Small intestine (tissue), 7 donors: Measurements from ENCODE around the gene FNDC3B. TPM values are rescaled to one million over a fixed set of nuclear protein-coding genes. Genes with fewer than 3 reads are reported as not detected.

Experiments
- DNase-seq, 2 donors: peaks; one replicate each; pipeline versions ENCODE4 v3.0.0 to v3.0.0-alpha.2; 2013
- FAIRE-seq: peaks from 2 replicates; lab custom pipeline; 2012; peaks lifted over from hg19 to GRCh38; lab: Jason Lieb, UNC
- H3K27ac ChIP-seq, 3 donors: one replicate each; pipeline ENCODE4 v1.5.1; 2013; ENCODE audit warnings: low read length in 2 of 3, mild to moderate bottlenecking in 2 of 3, control low read depth in 1 of 3, inconsistent platforms in 1 of 3, low read depth in 1 of 3, moderate library complexity in 1 of 3
- H3K27me3 ChIP-seq, 3 donors: one replicate each; pipeline ENCODE4 v1.6.1; 2013; ENCODE audit warnings: low read length in 3 of 3, inconsistent platforms in 1 of 3; ENCODE audit not compliant: control insufficient read depth in 3 of 3, insufficient read depth in 3 of 3
- H3K36me3 ChIP-seq, 3 donors: one replicate each; pipeline ENCODE4 v1.6.1; 2013; ENCODE audit warnings: low read length in 3 of 3, inconsistent platforms in 1 of 3, low read depth in 1 of 3, mild to moderate bottlenecking in 1 of 3, moderate library complexity in 1 of 3; ENCODE audit not compliant: control insufficient read depth in 3 of 3, insufficient read depth in 2 of 3
- H3K4me1 ChIP-seq, 3 donors: one replicate each; pipeline ENCODE4 v1.6.1; 2013; ENCODE audit warnings: low read length in 2 of 3, inconsistent platforms in 1 of 3, low read depth in 1 of 3, mild to moderate bottlenecking in 1 of 3, moderate library complexity in 1 of 3; ENCODE audit not compliant: control insufficient read depth in 3 of 3, insufficient read depth in 2 of 3
- H3K4me3 ChIP-seq, 3 donors: one replicate each; pipeline ENCODE4 v1.5.1; 2013; ENCODE audit warnings: low read length in 3 of 3, control low read depth in 1 of 3, inconsistent platforms in 1 of 3, low read depth in 1 of 3, mild to moderate bottlenecking in 1 of 3, moderate library complexity in 1 of 3
- H3K9me3 ChIP-seq, 2 donors: one replicate each; pipeline ENCODE4 v1.6.1; 2013; ENCODE audit warnings: low read depth in 1 of 2, low read length in 1 of 2; ENCODE audit not compliant: control insufficient read depth in 2 of 2, insufficient read depth in 1 of 2
- WGBS, 3 donors: extraction: QIAGEN DNeasy Blood & Tissue Kit; methylation state at CpG; one replicate each; pipeline ENCODE4 v1.1.7; 2013; 5-methylcytosine and 5-hydroxymethylcytosine counted together
- polyA plus RNA-seq, 4 donors: library from polyadenylated mRNA; stranded (reverse) in 3 of 4; unstranded in 1 of 4; fragments of 200-250 nt in 3 of 4; fragments of 120-200 nt in 1 of 4; gene quantifications; one replicate each; pipeline versions ENCODE4 v1.2.1 to v1.2.3, GENCODE V29; 2013
- donor health status: healthy with polysubstance abuse.
- donor health status: control.
- donor health status: control.
- donor health status: Bipolar disorder and iron deficiency.
- donor health status: healthy.

FNDC3B gene
- polyA plus RNA-seq, 4 donors: 6.0 to 24.7 (median 10.1) TPM

DNA sequence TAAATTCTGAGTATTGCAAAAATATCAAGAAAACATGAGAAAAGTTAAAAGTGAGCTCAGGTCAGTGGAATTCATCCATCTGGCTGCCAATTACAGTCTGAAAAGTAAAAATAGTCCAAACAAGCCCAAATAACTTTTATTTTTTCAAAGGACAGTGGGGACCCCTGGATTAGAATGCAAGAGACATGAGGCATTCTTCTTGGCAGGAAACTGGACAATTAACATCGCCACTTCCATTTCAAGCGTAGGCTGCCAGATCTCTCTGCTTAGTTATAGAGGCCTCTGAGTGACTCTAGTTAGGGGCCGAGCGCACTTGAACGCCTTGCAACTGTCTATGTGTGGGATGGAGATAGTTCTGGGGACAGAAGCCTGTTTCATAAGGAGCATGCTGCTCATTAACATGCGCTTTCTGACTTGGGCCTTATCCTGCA is 219.7 kb downstream of the FNDC3B start:
- Histone ChIP-seq H3K36me3 (peaks cover 2 to 30% (median 5%) of the 10 kb centered on the region in 3 donors), H3K27ac (peak overlapping the region in 2 of 3 donors; percentile 30 to 53), H3K4me3 (no peak overlapping the region), H3K9me3 (no peaks in the 10 kb centered on the region), H3K27me3 (no peaks in the 10 kb centered on the region), H3K4me1 (peaks cover 0 to 3% (median 3%) of the 10 kb centered on the region in 3 donors)
- FAIRE-seq (no peak), DNase-seq (no peak)
- 67 to 93% (median 87%) methylated on average over 6 of the region's 6 CpGs for WGBS, 3 donors

DNA sequence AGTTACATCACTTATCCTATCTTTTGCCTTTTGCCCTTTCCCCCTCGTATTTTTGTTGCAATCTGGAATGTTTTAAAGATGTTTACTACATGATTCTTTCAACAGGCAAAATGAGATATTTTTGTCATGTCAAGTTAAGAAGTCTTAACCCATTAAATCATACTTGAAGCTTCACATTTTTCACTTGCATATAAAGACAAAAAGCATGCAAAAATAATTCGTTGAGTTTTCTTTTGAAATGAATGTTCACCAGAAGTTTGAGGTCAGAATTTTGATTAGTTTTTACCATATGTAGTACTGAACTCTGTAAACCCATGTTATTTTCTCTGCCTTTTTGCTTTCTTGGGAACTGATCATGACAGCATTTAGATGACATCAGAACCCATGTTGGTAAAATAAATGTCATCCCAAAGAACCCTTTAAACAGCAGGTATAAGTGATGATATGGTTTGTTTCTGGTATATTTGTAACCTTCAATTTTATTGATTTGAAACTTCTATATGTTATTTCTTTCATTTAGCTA is 220.4 kb downstream of the FNDC3B start:
- no peak for FAIRE-seq
- DNase-seq: no peak
- WGBS, 3 donors: 46 to 55% (median 52%) methylated on average over 2 of the region's 2 CpGs
- Histone ChIP-seq H3K27ac (no peak overlapping the region), H3K36me3 (peaks cover 2 to 31% (median 5%) of the 10 kb centered on the region in 3 donors), H3K27me3 (no peaks in the 10 kb centered on the region), H3K9me3 (no peaks in the 10 kb centered on the region), H3K4me1 (peaks cover 0 to 3% (median 3%) of the 10 kb centered on the region in 3 donors), H3K4me3 (no peak overlapping the region)

DNA sequence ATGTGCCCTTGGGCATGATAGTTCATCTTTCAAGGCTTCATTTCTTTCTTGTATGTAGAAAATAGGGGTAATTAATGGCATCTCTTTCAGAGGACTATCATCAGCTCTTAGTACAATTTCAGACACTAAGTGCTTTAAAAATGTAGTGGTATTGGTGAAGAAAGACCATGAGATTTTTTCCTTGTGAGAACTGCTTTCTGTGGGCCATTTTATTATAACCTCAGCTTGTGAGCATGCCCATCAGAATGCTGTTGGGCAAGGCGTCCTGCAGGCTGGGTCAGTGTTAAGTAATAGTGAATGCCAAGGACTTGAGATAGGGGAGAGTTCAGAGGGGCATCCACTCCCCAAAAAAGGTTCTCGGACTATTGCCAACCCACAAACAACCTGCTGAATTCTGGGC is 221.0 kb downstream of the FNDC3B start:
- no peak for FAIRE-seq

DNA sequence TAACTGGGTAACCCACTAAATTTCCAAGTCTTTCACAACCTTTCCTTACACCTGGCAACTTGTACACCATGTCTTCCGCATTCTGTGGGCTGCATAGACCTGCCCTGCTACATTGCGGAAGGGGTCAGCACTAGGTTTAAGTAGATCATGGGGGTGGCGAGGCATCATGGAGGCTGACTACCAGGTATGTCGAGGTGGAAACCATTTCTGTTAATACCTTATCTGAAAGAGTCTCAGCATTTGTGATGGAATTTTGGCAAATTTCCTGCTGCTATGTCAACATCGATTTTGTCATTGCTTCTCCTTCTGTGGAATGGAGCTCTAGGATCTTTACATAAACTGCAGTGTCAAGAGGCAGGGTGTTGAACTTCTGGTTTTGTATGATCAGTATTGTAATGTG is 221.7 kb downstream of the FNDC3B start:
- WGBS, 3 donors: 89 to 92% (median 92%) methylated on average over 5 of the region's 5 CpGs
- FAIRE-seq: no peak
- H3K4me1 ChIP-seq: peaks cover 0 to 3% (median 3%) of the 10 kb centered on the region in 3 donors

More for the DNA sequence above, 221.0 kb downstream of the FNDC3B start:
- WGBS, 3 donors: 90 to 100% (median 98%) methylated on average over 2 of the region's 2 CpGs
- H3K27me3 ChIP-seq: no peaks in the 10 kb centered on the region
- H3K9me3 ChIP-seq: no peaks in the 10 kb centered on the region
- H3K4me3 ChIP-seq: no peak overlapping the region
- H3K36me3 ChIP-seq: peaks cover 2 to 27% (median 5%) of the 10 kb centered on the region in 3 donors
- no peak for DNase-seq
- peaks cover 0 to 3% (median 3%) of the 10 kb centered on the region in 3 donors for H3K4me1 ChIP-seq
- H3K27ac ChIP-seq: no peak overlapping the region

DNA sequence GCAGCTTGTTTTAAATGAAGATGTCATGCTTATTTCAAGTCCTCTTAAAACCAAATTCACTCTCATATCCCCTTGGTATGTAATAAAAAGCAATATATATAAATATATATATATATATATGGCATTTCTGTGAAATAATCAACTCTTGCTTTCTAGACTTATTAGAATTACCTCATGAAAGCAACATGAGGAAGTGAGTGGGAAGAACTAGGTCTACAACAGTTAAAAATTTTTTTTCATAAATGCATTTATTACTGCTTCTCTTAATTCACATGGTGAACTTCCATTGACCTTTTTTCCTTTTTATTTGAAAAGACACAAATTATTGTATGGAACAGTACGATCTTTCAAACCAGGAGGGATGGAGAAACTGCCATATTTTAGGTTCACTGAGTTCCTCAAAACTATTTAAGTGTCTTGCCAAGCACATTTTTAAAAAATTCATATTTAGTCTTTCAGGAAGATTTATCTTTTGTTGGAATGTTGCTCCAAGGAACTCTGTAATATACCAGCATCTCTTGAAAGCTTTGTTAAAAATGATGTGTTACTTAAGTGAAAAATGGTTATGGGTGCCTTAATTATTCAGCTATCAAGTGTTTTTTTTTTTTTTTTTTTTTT is 223.7 kb downstream of the FNDC3B start:
- Histone ChIP-seq H3K27me3 (no peaks in the 10 kb centered on the region), H3K27ac (no peak overlapping the region), H3K9me3 (no peaks in the 10 kb centered on the region), H3K4me3 (no peak overlapping the region), H3K4me1 (peaks cover 0 to 3% (median 3%) of the 10 kb centered on the region in 3 donors), H3K36me3 (peaks cover 2 to 27% (median 3%) of the 10 kb centered on the region in 3 donors)
- no peak for FAIRE-seq
- DNase-seq: no peak
- 74 to 97% (median 95%) methylated on average over 1 of the region's 1 CpG for WGBS, 3 donors

More for the DNA sequence above, 221.7 kb downstream of the FNDC3B start:
- no peak overlapping the region for H3K27ac ChIP-seq
- no peak overlapping the region for H3K4me3 ChIP-seq
- H3K9me3 ChIP-seq: no peaks in the 10 kb centered on the region
- no peak for DNase-seq
- H3K36me3 ChIP-seq: peaks cover 2 to 24% (median 5%) of the 10 kb centered on the region in 3 donors
- no peaks in the 10 kb centered on the region for H3K27me3 ChIP-seq

DNA sequence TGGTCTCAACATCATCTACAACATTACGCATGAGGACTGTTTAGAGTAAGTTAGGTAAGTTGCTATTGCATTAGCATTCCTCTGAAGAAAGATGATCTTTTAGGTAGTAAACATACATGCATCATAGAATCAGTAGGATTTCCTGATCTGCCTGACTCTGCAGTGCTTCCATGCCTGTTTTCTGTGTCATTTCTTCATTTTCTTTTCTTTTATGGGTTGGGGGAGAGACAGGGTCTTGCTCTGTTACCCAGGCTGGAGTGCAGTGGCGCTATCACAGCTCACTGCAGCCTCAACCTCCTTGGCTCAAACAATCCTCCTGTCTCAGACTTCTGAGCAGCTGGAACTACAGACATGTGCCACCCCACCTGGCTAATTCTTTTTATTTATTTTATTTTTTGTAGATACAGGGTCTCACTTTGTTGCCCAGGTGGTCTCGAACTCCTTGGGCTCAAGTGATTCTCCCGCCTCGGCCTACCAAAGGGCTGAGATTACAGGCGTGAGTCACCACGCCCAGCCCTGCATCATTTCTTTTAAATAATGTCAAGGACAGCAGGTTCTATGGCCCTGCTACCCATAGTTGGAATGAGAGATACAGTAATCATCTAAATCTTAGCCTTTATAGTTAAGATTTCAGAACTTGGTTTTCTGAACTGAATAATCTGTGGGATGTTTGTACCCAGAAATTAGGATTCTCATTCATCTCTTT is 224.6 kb downstream of the FNDC3B start:
- H3K27me3 ChIP-seq: no peaks in the 10 kb centered on the region
- H3K4me1 ChIP-seq: peaks cover 0 to 3% (median 0%) of the 10 kb centered on the region in 3 donors
- H3K9me3 ChIP-seq: no peaks in the 10 kb centered on the region
- 97 to 98% (median 97%) methylated on average over 7 of the region's 7 CpGs for WGBS, 3 donors
- no peak for DNase-seq
- FAIRE-seq: no peak
- H3K27ac ChIP-seq: no peak overlapping the region
- H3K36me3 ChIP-seq: peaks cover 2 to 24% (median 3%) of the 10 kb centered on the region in 3 donors
- H3K4me3 ChIP-seq: no peak overlapping the region

DNA sequence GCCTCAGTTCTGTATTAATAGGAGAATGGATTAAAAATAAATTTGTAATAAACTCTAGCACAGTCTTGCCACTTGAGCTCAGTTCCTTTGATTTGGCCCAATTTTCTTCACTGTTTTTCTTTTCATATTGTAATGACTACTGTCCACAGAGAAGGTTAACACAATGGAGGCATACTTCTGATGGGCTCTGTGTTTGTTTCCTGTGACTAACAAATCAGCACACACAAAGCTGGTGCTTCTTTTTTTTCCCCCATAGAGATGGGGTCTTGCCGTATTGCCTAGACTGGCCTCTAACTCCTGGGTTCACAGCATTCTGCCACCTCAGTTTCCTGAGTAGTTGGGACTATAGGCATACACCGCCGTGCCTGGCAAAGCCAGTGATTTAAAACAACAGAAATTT is 226.7 kb downstream of the FNDC3B start:
- peaks cover 2 to 23% (median 3%) of the 10 kb centered on the region in 3 donors for H3K36me3 ChIP-seq
- H3K4me1 ChIP-seq: no peaks in the 10 kb centered on the region
- H3K27ac ChIP-seq: no peak overlapping the region
- DNase-seq (no peak), FAIRE-seq (no peak)
- H3K4me3 ChIP-seq: no peak overlapping the region
- no peaks in the 10 kb centered on the region for H3K9me3 ChIP-seq
- no peaks in the 10 kb centered on the region for H3K27me3 ChIP-seq
- WGBS, 3 donors: 98 to 100% (median 99%) methylated on average over 3 of the region's 3 CpGs

DNA sequence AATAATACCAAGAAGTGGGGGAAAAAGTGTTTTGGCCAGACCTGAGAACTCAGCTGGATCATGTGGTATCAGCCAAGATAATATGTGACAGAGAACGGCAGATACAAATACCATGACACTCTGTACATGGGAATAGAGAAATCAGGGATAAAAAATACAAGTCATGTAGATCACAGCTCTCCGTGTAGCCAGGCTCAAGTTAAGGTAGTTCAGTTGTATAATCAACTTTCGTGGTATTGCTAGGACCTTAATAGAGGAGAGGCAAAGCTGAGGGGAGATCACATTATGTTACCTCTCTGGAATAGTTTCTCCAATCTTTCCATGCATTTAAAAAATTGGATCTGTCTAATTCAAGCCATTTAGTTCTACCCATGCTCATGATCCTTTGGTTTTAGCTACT is 229.0 kb downstream of the FNDC3B start:
- H3K36me3 ChIP-seq: peaks cover 0 to 23% (median 0%) of the 10 kb centered on the region in 3 donors
- no peak for DNase-seq
- WGBS, 3 donors: 81 to 93% (median 91%) methylated on average over 3 of the region's 3 CpGs
- no peak overlapping the region for H3K27ac ChIP-seq
- no peak for FAIRE-seq
- H3K4me3 ChIP-seq: no peak overlapping the region
- no peaks in the 10 kb centered on the region for H3K4me1 ChIP-seq
- no peaks in the 10 kb centered on the region for H3K27me3 ChIP-seq
- no peaks in the 10 kb centered on the region for H3K9me3 ChIP-seq
